HG03342 (cell line): ENCODE results near the gene ABCB9.
"Not testable (repeated sequence)": the region's sequence is repeated elsewhere in the genome, so short reads cannot be mapped to it uniquely, and the experiment has no call there.

Experiments used
- ATAC-seq: cut with Tn5 transposase; IDR thresholded peaks from one replicate; pipeline ENCODE4 v1.9.1; 2021; ENCODE audit warnings: mild to moderate bottlenecking, moderate library complexity; ENCODE audit not compliant: unreplicated experiment

The ABCB9 gene

DNA sequence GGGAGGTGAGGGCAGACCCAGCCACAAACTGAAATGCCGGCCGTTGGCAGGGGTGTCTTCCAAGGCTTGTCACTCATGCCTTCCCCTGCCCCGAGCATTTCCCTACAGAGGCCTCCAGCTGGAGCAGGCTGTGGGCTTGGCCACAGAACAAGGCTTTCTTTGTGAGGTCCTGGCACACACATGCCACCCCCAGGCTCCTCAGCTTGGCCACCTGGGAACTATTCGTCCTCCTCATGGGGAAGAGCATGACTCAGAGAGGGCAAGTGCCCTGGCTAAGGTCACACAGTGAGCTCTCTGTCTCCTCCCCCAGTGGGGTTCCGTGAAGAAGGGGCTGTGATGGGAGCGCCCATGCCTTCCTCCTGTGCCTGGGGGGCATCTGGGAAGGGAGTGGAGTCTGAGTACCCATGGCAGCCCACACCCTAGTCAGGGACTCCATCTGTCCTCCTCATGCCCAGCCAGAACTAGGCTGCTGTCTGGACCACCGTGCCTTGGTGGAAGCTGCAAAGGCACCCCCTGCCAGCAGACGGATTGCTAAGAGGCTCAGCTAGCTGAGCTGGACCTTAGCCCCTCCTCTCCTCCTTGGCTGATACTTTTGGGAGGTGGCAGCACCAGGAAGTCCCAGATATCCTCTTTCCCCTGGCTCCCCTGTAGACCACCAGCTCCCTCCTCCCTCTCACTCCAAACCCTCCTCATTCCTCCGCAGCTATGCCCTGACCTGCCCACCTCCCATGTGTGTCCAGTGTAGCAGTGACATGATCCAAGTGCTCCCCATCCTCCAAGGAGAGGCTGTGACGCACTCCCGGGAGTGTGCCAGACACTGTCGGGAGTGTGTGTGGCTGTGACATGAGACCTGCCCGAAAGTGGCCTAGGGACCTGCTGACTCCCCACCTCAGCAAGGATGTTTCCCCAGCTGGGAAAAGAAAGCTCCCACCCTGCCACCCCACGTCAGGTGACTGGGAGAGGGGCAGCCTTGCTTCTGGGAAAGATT, 21.4 kb downstream of the ABCB9 start:
- ATAC-seq: no peak

DNA sequence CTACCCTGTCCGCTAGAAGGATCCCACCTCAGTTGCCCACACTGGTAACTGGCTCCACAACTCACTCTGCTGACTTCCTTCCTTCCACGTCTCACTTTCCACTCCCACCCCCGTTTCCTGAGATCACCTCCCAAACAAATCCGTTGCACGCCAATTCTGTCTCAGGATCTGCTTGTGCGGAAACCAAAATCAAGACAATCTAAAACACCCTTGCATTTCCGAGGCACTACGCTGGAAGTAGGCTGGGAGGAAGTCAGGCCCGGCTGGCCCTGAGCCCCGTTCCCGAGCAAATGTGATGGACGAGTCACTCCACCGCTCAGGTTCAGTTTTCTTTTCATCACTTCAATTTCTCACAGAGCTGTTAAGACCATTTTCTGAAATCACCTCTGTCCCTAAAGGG, 23.1 kb downstream of the ABCB9 start:
- no peak for ATAC-seq

DNA sequence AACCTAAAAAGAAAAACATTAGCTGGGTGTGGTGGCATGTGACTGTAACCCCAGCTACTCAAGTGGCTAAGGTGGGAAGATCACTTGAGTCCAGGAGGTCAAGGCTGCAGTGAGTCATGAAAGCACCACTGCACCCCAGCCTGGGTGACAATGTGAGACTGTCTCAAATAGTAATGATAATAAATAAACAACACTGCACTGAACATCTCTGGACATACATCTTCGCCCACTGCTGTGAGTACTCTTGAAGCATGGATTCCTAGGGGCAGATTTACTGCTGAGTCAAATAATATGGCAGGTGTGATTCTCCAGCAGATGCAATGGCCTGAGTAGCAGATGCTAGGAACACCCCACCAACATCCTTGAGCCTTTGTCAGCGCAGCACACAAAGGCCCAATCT, 23.6 kb downstream of the ABCB9 start:
- ATAC-seq: no peak

DNA sequence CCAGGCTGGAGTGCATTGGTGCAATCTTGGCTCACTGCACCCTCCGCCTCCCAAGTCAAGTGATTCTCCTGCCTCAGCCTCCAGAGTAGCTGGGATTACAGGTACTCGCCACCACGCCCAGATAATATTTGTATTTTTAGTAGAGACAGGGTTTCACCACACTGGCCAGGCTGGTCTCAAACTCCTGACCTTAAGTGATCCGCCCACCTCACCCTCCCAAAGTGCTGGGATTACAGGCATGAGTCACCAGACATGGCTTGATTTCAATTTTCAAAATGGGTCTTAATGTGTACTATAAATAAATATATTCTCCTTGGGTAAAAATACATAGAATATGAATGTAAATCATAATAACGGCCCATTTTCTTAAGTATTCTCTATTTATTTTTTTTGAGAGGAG, 24.9 kb downstream of the ABCB9 start:
- not testable (repeated sequence) for ATAC-seq

DNA sequence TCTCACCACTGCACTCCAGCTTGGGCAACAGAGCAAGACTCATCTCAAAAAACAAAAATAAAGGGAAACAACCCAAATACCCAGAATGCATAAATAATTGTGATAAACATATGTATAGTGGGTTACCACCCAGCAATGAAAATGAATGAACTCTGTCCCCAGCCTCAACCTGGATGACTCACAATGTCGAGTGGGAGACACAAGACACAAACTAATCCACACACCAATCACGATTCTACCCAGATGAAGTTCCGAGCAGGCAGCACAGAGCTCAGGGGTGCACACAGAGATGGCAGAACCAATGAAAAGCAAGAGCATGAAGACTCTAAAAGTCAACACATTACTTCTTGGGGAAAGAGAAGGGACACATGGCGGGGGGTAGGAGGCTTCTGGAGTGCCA, 27.1 kb downstream of the ABCB9 start:
- ATAC-seq: no peak

DNA sequence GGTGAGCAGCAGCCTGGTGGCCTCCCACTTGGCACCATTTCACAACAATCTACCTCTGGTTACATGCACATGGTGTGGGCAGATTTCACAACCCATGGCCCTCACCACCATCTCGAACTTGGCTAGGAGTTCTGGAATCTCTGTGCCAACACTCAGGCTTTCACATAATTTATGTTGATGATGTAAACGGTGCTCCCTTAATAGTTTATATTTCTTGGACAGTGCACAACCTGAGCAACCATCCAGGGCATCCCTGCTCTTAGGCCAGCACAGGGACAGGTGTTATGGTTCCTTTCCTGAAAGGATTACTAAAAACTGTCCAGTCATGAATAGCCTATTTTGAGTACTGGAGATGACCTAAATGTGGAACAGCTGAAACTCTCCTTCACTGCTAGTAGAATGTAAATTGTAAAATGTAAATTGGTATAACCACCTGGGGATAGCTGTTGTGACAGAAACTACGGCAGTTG, 28.6 kb downstream of the ABCB9 start:
- ATAC-seq: no peak

DNA sequence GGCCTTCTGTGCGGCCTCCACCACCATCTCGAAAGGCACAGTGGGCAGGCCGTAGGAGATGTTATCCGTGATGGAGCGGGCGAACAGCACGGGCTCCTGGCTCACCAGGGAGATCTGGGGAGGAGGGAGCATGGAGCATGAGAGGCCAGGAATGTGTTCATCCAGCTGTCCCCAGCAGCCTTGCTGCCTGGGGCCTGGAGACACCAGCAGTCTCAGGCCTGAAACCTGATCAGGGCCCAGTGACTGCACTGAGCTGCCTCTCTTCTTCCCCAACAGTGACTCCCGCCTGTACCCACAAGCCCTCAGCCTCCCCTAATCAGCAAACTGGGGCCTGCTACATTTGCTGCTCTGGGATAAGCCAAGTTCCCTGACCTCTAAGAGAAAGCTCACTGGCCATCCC, 30.9 kb downstream of the ABCB9 start:
- ATAC-seq: no peak

DNA sequence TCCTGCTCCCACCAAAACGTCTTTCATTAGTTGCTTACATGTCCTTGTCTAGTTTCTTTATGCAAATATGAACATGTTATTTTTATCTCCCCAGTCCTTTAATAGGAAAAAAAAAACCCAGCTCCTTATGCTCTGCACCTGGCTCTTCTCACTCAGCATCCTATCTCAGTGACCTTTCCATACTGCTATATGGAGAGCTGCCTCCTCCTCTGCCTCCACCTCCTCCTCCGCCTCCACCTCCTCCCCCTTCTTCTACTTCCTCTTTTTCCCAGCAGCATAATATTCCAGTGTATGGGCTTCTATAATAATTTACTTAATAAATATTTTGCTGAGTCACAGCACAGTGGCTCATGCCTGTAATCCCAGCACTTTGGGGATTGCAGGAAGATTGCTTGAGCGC, 31.5 kb downstream of the ABCB9 start:
- ATAC-seq: no peak

DNA sequence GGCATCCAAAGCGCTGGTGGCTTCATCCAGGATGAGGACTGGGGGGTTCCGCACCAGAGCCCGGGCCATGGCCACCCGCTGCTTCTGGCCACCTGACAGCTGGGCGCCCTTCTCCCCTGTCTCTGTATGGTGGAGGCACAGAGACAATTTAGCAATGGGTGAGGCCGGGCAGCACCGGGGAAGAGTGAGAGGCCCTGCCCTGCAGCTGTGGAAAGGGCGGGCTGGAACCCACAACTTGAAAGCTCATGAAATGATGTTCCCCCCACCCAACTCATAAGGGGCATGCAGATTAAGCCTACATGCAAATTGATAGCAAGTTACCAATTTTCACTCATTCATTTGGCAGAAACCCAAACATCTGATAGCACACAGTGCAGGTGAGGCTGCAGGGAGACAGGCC, 34.1 kb downstream of the ABCB9 start:
- no peak for ATAC-seq

DNA sequence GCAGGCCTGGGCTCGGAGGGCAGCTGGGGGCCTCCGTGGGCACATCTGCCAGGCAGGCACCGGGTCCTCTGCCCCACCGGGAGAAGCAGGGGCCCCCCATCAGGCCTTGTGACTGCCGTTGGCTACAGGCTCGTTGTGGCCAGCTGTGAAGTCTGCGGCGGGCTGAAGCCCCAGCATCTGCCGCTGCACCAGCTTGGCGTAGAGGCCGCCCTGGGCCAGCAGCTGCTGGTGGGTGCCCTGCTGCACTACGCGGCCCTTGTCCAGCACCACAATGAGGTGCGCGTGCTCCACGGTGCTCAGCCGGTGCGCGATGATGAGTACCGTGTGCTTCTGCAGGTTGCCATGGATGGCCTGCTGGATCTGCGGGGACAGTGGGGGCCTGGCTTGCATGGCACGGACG, 36.5 kb downstream of the ABCB9 start:
- ATAC-seq: no peak

DNA sequence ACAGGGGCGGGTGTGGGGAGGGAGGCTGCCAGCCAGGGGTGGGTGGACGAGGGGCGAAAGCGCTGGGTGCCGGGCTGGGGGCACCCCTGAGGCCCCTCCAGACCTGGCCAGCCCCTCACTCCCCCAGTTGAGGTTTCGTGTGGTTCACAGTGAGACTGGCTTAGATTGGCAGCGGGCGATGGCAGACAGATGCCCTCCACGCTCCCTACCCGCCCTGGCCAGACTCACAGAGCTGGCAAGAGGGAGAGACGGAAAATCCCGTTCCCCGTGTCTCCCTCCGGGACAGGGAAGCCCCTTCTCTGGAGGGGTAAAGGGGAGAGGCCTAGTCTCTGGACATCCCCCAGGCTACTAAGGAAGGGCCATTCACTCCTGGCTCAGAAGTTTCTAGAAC, 37.1 kb downstream of the ABCB9 start:
- ATAC-seq: no peak

DNA sequence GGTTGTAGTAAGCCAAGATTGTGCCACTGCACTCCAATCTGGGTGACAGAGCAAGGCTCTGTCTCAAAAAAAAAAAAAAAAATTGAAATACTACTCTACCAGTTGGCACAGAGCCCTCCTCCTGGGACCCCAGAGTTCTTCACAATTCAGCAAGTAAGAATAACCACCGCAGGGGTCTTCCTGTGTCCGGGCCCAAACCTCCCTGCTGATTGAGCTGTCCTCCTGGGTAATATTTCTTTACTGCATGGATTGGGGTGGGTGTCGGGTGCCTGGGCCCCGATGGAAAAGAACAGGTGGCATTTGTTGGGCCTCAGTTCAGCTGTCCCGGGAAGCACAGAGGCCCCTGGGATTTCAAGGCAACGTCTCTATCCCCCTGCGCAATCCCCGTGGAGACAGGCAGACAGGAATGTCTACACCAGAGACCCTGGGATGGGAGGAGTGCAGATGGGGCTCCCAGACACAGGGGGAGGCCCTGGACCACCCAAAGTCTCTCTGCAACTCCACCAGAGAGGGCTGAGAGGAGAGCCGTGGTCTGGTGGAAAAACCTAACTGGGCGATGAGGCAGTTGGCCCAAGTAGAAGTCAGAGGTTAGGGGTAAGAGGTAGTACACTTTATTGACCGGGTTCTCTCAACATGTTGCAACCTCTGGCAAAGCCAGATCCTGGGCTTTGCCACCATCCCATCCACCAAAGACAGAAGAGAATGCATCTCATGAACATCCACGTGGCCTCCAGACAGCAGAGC, 37.7 kb downstream of the ABCB9 start:
- no peak for ATAC-seq

DNA sequence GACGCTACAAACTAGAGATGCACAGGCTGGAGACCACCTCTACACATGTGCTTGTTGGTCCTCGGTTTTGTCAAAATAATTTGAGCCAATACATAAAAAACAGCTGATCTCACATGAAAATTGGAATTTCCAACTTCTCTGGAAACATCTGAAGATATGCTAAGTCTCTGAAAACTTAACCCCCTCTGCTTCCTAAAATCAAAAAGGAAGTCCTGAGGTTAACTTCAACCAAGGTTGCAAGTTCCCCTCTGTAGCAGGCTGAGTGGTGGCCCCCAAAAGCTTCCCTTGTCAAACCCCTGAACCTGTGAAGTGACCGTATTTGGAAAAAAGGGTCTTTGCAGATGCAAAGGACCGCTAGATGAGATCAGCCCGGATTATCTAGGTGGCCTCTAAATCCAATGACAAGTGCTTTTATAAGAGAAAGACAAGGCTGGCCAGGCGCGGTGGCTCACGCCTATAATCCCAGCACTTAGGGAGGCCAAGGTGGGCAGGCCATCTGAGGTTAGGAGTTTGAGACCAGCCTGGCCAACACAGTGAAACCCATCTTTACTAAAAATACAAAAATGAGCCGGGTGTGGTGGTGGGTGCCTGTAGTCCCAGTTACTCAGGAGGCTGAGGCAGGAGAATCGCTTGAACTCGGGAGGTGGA, 38.4 kb downstream of the ABCB9 start:
- no peak for ATAC-seq

DNA sequence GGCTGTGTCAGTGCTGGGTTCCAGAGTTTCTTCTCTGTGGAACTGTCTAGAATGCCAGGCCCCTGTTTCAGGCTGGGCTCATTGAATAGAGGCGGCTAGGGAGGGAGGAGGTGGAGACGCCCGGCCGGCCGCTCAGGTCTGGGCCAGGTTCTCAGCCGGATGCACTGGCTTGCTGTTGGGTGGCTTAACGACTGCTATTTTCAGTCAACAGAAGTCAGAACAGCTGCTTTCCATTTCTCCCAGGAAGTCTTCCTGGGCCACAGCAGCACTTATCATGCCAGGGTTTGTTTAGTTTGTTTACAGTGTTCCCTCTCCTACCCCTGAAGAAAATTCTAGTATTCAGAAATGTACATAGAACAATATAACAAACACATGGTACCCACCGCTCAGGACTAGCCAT, 44.3 kb downstream of the ABCB9 start:
- no peak for ATAC-seq

DNA sequence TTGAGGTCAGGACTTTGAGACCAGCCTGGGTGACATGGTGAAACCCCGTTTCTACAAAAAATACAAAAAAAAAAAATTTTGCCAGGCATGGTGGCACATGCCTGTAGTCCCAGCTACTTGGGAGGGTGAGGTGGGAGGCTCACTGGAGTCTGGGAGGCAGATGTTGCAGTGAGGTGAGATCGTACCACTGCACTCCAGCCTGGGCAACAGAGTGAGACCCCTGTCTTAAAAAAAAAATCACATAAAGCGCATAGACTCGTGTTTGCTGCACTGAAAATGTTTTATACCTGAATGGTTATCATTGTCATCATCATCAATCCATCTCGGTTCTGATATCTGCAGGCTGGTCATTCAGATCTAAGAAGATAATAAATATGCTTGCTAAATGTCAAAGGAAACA, 45.6 kb downstream of the ABCB9 start:
- no peak for ATAC-seq

DNA sequence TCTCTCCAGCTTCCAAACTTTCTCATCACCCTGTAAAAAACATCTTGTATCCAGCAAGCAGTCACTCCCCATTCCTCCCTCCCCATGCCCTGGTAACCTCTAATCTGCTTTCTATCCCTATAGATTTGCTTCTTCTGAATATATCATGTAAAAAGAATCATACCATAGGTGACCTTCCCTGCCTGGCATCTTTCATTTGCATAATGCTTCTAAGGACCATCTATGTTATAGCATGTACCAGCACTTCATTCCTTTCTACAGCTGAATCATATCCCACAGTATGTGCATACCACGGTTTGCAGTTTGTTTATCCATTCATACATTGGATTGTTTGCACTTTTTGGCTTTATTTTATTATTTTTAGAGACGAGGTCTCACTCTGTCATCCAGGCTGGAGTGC, 47.4 kb downstream of the ABCB9 start:
- no peak for ATAC-seq

DNA sequence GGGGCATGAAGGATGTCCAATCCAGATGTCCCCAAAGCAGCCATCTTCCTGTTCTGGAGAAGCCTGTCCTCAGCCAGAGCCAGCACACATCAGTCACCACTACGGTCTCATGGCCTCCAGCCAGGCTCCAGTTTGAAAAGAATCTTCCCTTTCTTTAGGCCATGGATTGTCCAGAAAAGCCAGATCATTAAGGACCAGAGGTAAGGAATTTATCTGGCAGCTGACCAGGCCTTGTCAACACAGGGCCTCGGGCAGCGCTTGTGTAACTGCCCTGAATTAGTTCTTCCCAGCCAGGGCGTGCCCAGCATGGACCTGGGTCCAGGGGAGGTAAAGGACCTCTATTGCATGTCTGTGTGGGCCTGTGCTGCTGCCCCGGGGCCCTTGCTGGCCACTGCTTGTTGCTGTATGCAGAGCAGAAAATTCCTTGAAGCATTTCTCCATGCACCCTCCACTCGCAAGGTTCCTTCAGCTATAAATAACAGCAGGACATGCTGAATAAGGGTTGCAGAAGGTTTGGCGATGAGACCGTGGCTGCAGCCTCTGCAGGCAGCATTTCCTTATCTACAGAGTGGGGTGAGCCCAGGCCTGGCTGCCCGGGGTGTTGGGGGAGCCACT, 48.6 kb downstream of the ABCB9 start:
- ATAC-seq: no peak

DNA sequence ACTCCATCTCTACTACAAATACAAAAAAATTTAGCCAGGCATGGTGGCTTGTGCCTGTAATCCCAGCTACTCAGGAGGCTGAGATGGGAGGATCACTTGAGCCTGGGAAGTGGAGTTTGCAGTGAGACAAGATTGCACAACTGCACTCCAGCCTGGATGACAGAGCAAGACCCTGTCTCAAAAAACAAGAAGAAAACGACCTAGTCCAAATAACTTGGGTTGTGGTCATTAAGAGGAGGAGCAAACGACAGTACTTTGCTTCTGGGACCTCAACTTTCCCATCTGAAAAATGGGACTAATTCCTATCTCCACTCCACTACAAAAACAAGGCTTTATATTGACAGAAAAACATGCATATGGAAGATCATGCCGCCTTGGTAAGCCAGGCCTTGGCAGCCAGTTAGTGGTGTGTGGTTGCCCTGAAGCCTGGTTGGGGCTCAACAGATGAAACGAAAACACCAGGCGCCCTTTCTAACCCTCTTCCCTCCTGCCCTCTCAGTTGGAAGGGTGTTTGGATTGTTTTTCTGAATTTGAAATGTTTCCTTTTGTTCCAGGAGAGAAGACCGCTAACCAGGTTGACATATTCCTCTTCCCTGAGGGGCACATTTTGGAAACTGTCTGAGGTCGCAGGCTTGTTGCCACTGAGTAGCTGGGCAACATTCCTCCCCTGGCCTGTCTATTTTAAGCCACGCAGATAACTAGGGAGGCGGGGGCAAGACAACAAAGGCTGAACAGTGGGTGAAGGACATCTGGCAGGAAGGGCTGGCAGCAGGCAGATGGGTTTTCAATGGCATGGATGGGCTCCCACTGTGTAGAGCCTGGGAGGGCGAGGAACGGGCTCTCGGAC, 56.6 kb downstream of the ABCB9 start:
- no peak for ATAC-seq

DNA sequence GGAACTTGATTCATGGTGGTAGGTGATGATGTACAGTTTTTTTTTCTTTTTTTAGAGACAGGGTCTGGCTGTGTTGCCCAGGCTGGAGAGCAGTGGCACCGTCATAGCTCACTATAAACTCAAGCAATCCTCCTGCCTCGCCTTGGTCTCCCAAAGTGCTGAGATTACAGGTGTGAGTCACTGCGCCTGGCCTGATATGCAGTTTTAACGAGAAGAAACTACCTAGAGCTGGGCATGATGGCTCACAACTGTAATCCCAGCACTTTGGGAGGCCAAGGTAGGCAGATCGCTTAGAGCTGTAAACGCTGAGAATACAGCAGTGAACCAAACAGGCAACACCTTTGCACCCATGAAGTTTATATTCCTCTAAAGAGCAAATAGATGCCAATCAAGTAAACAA, 57.3 kb downstream of the ABCB9 start:
- no peak for ATAC-seq

DNA sequence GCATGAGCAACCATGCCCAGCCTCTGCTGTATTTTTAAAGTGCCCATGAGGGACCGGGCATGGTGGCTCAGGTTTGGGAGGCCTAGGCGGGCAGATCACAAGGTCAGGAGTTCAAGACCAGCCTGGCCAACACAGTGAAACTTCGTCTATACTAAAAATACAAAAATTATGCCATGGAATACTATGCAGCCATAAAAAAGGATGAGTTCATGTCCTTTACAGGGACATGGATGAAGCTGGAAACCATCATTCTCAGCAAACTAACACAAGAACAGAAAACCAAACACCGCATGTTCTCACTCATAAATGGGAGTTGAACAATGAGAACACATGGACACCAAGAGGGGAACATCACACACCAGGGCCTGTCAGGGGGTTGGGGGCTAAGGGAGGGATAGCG, 61.0 kb downstream of the ABCB9 start:
- not testable (repeated sequence) for ATAC-seq
